A673 (cell line): ENCODE results near the gene SEC61B.

Experiments
- CTCF ChIP-seq: fragments of 300-800, 200-600 bp; sonication (generic); conservative IDR thresholded peaks from 2 replicates; pipeline ENCODE4 v1.5.1; 2017; ENCODE audit warnings: low read depth, mild to moderate bottlenecking, antibody characterized with exemption, low read length, moderate library complexity, mixed read lengths
- EZH2 ChIP-seq: fragments of 200-600 bp; sonication (generic); IDR thresholded peaks from 2 replicates; pipeline ENCODE4 v1.6.1; 2017; ENCODE audit warnings: borderline replicate concordance, low read depth, mild to moderate bottlenecking, mixed read lengths, antibody characterized with exemption, low read length; ENCODE audit not compliant: poor library complexity, severe bottlenecking

DNA sequence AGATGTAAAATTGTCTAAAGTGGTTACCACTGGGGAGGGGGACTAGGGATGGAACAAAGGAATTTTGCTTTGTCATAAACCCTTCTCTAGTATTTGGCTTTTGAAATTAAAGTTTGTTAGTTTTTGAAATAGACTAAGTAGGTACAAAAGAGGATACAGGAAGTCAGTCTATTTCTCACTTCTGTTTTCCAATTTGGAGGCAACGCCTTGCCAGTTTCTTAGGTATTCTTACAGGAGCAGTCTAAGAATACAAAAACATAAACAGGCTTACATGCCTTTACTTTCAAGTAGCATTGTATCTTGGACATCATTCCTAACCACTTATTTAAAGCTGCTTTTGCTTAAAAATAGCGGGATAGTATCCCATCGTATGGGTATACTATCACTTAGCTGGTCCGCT, 34.8 kb upstream of the SEC61B start:
- TF ChIP-seq CTCF (no peak), EZH2 (no peak)
